Neural cell (in vitro differentiated cells): Measurements from ENCODE around the gene AK5. TPM values are rescaled to one million over a fixed set of nuclear protein-coding genes. Genes with fewer than 3 reads are reported as not detected.
"Not testable (repeated sequence)": the region's sequence is repeated elsewhere in the genome, so short reads cannot be mapped to it uniquely, and the experiment has no call there.

Experiments
- H2AFZ ChIP-seq: fragments of 200-600, 300-800 bp; sonication (generic), shearing (Covaris generic); 2 replicates; pipeline ENCODE4 v1.6.0; 2014; ENCODE audit warnings: low read depth, mild to moderate bottlenecking, antibody characterized with exemption, low read length, moderate library complexity
- H3F3A ChIP-seq: fragments of 200-600 bp; shearing (Covaris generic); 2 replicates; pipeline ENCODE4 v1.6.1; 2016; ENCODE audit warnings: mild to moderate bottlenecking, moderate library complexity, mixed read lengths, antibody characterized with exemption, low read length; ENCODE audit not compliant: insufficient read depth, poor library complexity, severe bottlenecking
- H3K27ac ChIP-seq: fragments of 200-600, 300-800 bp; sonication (generic), shearing (Covaris generic); 2 replicates; pipeline ENCODE4 v1.5.1; 2014; ENCODE audit warnings: mild to moderate bottlenecking, low read length, moderate library complexity
- H3K27me3 ChIP-seq: fragments of 300-800, 200-600 bp; sonication (generic), shearing (Covaris generic); 2 replicates; pipeline ENCODE4 v1.6.0; 2014; ENCODE audit warnings: mild to moderate bottlenecking, low read depth, low read length, moderate library complexity; ENCODE audit not compliant: insufficient read depth
- H3K36me3 ChIP-seq: fragments of 300-800, 200-600 bp; sonication (generic), shearing (Covaris generic); 2 replicates; pipeline ENCODE4 v1.5.1; 2014; ENCODE audit warnings: mild to moderate bottlenecking, antibody characterized with exemption, low read length, moderate library complexity; ENCODE audit not compliant: insufficient read depth
- H3K4me2 ChIP-seq: fragments of 300-800, 200-600 bp; sonication (generic), shearing (Covaris generic); 2 replicates; pipeline ENCODE4 v1.6.0; 2014; ENCODE audit warnings: mild to moderate bottlenecking, low read length
- H3K4me3 ChIP-seq: fragments of 300-800, 200-600 bp; sonication (generic), shearing (Covaris generic); 2 replicates; pipeline ENCODE4 v1.5.1; 2014; ENCODE audit warnings: mild to moderate bottlenecking, low read length, moderate library complexity
- H3K79me2 ChIP-seq: fragments of 200-600 bp; shearing (Covaris generic); replicated peaks from 2 replicates; pipeline ENCODE4 v1.6.0; 2014; ENCODE audit warnings: mild to moderate bottlenecking, low read length, moderate library complexity; ENCODE audit not compliant: insufficient read depth
- H3K9ac ChIP-seq: fragments of 300-800, 200-600 bp; sonication (generic), shearing (Covaris generic); 2 replicates; pipeline ENCODE4 v1.6.1; 2016; ENCODE audit warnings: mild to moderate bottlenecking, low read length, mixed read lengths
- H3K9me2 ChIP-seq: fragments of 200-600 bp; shearing (Covaris generic); 2 replicates; pipeline ENCODE4 v1.6.1; 2016; ENCODE audit warnings: mild to moderate bottlenecking, low read length, mixed read lengths; ENCODE audit not compliant: insufficient read depth
- H3K9me3 ChIP-seq: fragments of 200-600, 300-800 bp; sonication (generic), shearing (Covaris generic); 2 replicates; pipeline ENCODE4 v1.6.1; 2016; ENCODE audit warnings: mild to moderate bottlenecking, mixed run types, low read length, moderate library complexity, mixed read lengths
- H4K20me1 ChIP-seq: fragments of 200-600 bp; shearing (Covaris generic); 2 replicates; pipeline ENCODE4 v1.6.1; 2016; ENCODE audit warnings: mild to moderate bottlenecking, mixed run types; ENCODE audit not compliant: insufficient read depth
- EP300 ChIP-seq: fragments of 450-650 bp; conservative IDR thresholded peaks from 2 replicates; pipeline ENCODE4 v1.6.1; 2014; ENCODE audit warnings: antibody characterized with exemption, mild to moderate bottlenecking, moderate library complexity; ENCODE audit not compliant: poor library complexity, severe bottlenecking
- EZH2 ChIP-seq: fragments of 200-600, 300-800 bp; shearing (Covaris generic), sonication (generic); IDR thresholded peaks from 2 replicates; pipeline ENCODE4 v1.6.1; 2014; ENCODE audit warnings: antibody characterized with exemption, low read length, borderline replicate concordance, mild to moderate bottlenecking; ENCODE audit not compliant: insufficient read depth, poor library complexity, severe bottlenecking
- MXI1 ChIP-seq: fragments of 450-650 bp; conservative IDR thresholded peaks from 2 replicates; pipeline ENCODE4 v1.6.1; 2014; ENCODE audit warnings: antibody characterized with exemption, mild to moderate bottlenecking; ENCODE audit not compliant: poor library complexity, severe bottlenecking
- POLR2AphosphoS5 ChIP-seq: IDR thresholded peaks from 2 replicates; pipeline ENCODE4 v1.6.1; 2012
- RAD21 ChIP-seq: fragments of 450-650 bp; conservative IDR thresholded peaks from 2 replicates; pipeline ENCODE4 v1.6.1; 2014; ENCODE audit warnings: antibody characterized with exemption, mild to moderate bottlenecking, moderate library complexity
- SMC3 ChIP-seq: fragments of 450-650 bp; conservative IDR thresholded peaks from 2 replicates; pipeline ENCODE4 v1.6.1; 2014; ENCODE audit warnings: antibody characterized with exemption, mild to moderate bottlenecking, moderate library complexity; ENCODE audit not compliant: poor library complexity
- TAF1 ChIP-seq: IDR thresholded peaks from 2 replicates; pipeline ENCODE4 v1.6.1; 2012; ENCODE audit warnings: low read depth
- polyA plus RNA-seq: library from polyadenylated mRNA; depleted of rRNA; stranded (reverse); fragments of >200 nt; gene quantifications from 2 replicates; pipeline ENCODE4 v1.2.3, GENCODE V29; 2014
- TF ChIP-seq, protein P1 (sequence below): fragments of 450-650 bp; IDR thresholded peaks from 2 replicates; pipeline ENCODE4 v1.5.1; 2014; ENCODE audit warnings: antibody characterized with exemption, mild to moderate bottlenecking, moderate library complexity; ENCODE audit not compliant: poor library complexity, severe bottlenecking
- TF ChIP-seq, protein P2 (sequence below): IDR thresholded peaks from 2 replicates; pipeline ENCODE4 v1.6.1; 2012; ENCODE audit warnings: borderline replicate concordance

AK5 gene
- polyA plus RNA-seq, 1 donor from 2014 or later = 7.1 TPM

DNA sequence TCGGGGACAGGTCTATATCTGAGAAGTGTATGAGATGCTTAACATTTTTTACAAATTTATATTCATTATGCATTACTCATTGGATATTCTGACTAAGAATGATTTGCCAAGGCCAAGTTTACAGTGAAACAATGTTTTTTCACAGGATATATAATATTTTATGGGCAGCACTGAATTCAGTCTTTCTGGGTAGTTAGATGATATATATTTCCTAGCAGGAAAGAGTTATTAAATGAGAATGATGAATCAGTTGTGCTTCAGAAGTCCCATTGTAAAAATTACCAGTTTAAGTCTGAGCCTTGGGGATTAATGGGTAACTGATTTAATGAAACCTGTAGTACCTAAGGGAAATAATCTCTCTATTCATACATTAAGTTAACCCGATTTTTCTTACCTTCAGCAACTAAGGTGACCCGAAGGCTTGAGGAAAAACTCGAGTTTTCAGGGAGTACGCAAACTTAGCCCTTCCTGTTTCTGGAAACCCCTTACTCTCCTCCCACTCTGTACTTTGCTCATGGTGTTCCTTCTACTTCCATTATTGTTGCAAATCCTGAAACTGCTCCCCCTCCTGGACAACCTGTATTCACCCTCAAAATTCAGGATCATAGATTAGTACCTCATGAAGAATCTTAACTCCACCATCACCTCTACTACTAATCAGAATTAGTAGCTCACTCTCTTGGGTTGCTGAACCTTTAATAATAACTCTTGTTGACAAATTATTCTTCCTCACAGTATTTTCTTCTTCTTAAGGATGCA, 135.1 kb downstream of the AK5 start:
- Histone ChIP-seq H4K20me1 (no peaks in the 10 kb centered on the region), H3F3A (no peaks in the 10 kb centered on the region), H3K27me3 (no peaks in the 10 kb centered on the region), H3K27ac (no peak overlapping the region), H3K9me3 (no peaks in the 10 kb centered on the region), H3K79me2 (no peaks in the 10 kb centered on the region), H3K4me3 (no peak overlapping the region), H3K4me2 (no peak overlapping the region), H3K9ac (no peak overlapping the region), H3K36me3 (no peaks in the 10 kb centered on the region), H2AFZ (no peak overlapping the region), H3K9me2 (no peaks in the 10 kb centered on the region)
- TF ChIP-seq, protein P1, sequence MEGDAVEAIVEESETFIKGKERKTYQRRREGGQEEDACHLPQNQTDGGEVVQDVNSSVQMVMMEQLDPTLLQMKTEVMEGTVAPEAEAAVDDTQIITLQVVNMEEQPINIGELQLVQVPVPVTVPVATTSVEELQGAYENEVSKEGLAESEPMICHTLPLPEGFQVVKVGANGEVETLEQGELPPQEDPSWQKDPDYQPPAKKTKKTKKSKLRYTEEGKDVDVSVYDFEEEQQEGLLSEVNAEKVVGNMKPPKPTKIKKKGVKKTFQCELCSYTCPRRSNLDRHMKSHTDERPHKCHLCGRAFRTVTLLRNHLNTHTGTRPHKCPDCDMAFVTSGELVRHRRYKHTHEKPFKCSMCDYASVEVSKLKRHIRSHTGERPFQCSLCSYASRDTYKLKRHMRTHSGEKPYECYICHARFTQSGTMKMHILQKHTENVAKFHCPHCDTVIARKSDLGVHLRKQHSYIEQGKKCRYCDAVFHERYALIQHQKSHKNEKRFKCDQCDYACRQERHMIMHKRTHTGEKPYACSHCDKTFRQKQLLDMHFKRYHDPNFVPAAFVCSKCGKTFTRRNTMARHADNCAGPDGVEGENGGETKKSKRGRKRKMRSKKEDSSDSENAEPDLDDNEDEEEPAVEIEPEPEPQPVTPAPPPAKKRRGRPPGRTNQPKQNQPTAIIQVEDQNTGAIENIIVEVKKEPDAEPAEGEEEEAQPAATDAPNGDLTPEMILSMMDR = no peak
- no peak for TF ChIP-seq EP300
- no peak for TF ChIP-seq EZH2
- TF ChIP-seq SMC3 = no peak
- TF ChIP-seq POLR2AphosphoS5 = no peak

DNA sequence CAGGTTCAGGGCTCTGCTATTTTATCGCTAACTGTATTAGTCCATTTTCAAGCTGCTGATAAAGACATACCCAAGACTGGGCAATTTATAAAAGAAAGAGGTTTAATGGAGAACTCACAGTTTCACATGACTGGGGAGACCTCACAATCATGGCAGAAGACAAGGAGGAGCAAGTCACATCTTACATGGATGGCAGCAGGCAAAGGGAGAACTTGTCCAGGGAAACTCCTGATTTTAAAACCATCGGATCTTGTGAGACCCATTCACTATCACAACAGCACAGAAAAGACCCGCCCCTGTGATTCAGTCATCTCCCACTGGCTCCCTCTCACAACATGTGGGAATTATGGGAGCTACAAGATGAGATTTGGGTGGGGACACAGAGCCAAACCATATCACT, 136.2 kb downstream of the AK5 start:
- H3F3A ChIP-seq, H3K4me2 ChIP-seq, H3K27ac ChIP-seq: not testable (repeated sequence)

DNA sequence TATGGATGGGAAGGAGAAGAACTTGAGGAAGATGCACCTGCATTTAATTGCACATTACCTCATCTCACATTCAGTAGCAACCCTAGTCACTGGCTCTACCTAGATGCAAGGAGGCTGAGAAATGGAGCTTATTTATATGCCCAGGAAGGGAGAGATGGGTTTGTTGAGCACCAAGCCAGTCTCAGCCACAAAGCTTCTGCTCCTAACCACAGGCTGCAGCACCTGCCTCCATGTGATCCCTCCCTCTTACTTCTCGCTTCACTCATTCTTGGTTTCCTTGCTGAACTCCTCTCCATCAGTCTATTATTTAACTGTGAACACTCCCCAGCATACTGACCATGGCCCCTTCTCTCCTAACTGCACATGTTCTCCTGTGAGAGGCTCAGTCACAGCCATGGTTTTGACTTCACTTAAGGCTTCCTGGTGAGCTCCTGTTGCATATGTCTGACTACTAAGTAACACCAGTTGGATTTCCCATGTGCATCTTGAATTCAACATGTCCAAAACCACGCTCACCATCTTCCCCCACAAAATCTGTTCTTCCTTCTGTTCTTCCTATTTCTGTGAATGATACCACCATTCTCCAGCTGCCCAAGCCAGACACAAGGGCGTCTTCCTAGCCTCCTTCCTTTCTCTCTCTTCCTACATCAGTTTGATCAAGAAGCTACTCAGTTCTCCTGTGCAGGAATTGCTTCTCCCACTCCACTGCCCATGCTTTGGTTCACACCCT, 139.8 kb downstream of the AK5 start:
- Histone ChIP-seq H3K9me2 (no peaks in the 10 kb centered on the region), H3K27me3 (no peaks in the 10 kb centered on the region), H3K79me2 (no peaks in the 10 kb centered on the region), H3F3A (no peaks in the 10 kb centered on the region), H3K4me2 (no peak overlapping the region), H2AFZ (no peak overlapping the region), H3K27ac (no peak overlapping the region), H3K36me3 (no peaks in the 10 kb centered on the region), H3K9ac (no peak overlapping the region), H3K9me3 (peaks cover 4% of the 10 kb centered on the region), H4K20me1 (no peaks in the 10 kb centered on the region), H3K4me3 (no peak overlapping the region)
- TF ChIP-seq, protein P1 = no peak
- TF ChIP-seq RAD21 = no peak
- no peak for TF ChIP-seq TAF1
- TF ChIP-seq EP300 = no peak
- TF ChIP-seq POLR2AphosphoS5 = no peak
- TF ChIP-seq, protein P2, sequence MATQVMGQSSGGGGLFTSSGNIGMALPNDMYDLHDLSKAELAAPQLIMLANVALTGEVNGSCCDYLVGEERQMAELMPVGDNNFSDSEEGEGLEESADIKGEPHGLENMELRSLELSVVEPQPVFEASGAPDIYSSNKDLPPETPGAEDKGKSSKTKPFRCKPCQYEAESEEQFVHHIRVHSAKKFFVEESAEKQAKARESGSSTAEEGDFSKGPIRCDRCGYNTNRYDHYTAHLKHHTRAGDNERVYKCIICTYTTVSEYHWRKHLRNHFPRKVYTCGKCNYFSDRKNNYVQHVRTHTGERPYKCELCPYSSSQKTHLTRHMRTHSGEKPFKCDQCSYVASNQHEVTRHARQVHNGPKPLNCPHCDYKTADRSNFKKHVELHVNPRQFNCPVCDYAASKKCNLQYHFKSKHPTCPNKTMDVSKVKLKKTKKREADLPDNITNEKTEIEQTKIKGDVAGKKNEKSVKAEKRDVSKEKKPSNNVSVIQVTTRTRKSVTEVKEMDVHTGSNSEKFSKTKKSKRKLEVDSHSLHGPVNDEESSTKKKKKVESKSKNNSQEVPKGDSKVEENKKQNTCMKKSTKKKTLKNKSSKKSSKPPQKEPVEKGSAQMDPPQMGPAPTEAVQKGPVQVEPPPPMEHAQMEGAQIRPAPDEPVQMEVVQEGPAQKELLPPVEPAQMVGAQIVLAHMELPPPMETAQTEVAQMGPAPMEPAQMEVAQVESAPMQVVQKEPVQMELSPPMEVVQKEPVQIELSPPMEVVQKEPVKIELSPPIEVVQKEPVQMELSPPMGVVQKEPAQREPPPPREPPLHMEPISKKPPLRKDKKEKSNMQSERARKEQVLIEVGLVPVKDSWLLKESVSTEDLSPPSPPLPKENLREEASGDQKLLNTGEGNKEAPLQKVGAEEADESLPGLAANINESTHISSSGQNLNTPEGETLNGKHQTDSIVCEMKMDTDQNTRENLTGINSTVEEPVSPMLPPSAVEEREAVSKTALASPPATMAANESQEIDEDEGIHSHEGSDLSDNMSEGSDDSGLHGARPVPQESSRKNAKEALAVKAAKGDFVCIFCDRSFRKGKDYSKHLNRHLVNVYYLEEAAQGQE = no peak
- TF ChIP-seq SMC3 = no peak
- TF ChIP-seq EZH2 = no peak
- TF ChIP-seq MXI1 = no peak

More for the DNA sequence above, 136.2 kb downstream of the AK5 start:
- H3K36me3 ChIP-seq, H3K9me2 ChIP-seq, H4K20me1 ChIP-seq, H3K9ac ChIP-seq, H3K79me2 ChIP-seq, H3K27me3 ChIP-seq, H2AFZ ChIP-seq, H3K4me3 ChIP-seq, H3K9me3 ChIP-seq: not testable (repeated sequence)
